HepG2 (cell line): ENCODE measurements around the gene ARID3C. TPM values are rescaled to one million over a fixed set of nuclear protein-coding genes. Genes with fewer than 3 reads are reported as not detected.

ENCODE experiments used
- ATAC-seq: fragments of 200-7000 bp; cut with Tn5 transposase; 3 replicates; pipeline ENCODE4 v1.9.1; 2020; ENCODE audit warnings: mild to moderate bottlenecking, moderate library complexity
- BruUV-seq: library from RNA; stranded (reverse); fragments of 400-500 nt; replicated peaks from 2 replicates; lab custom pipeline; 2021; lab: Mats Ljungman, UMichigan
- CTCF ChIA-PET: fragments of 300-600 bp; formaldehyde crosslinking; extraction: SDS; loops from one replicate; lab custom pipeline; 2021; ENCODE audit warnings: low total read pairs, inconsistent platforms, low intra/inter-chr PET ratio; lab: Yijun Ruan, JAX
- POLR2A ChIA-PET: fragments of 350-600 bp; sonication (Branson Sonifier 250); formaldehyde crosslinking; loops from one replicate; lab custom pipeline; 2020; ENCODE audit warnings: antibody characterized with exemption, inconsistent platforms; lab: Yijun Ruan, JAX
- DNase-seq: peaks from one replicate; pipeline ENCODE4 v3.0.0-alpha.2; 2015; ENCODE audit warnings: low spot score
- FAIRE-seq: peaks from 3 replicates; lab custom pipeline; 2011; peaks lifted over from hg19 to GRCh38; lab: Jason Lieb, UNC
- H2AFZ ChIP-seq: one replicate; pipeline ENCODE4 v1.6.1; 2011; ENCODE audit warnings: low read length, inconsistent platforms
- H3K27ac ChIP-seq: fragments of 300-600 bp; 3 replicates; pipeline ENCODE4 v1.8.0; 2011; ENCODE audit warnings: mixed run types, mild to moderate bottlenecking, mixed read lengths, low read length, inconsistent platforms; ENCODE audit not compliant: insufficient read depth; ENCODE audit errors: extremely low read length
- H3K27me3 ChIP-seq, 2 experiments: fragments of 200-600 bp in 1 of 2; 2 replicates in 1 of 2; 3 replicates in 1 of 2; pipeline versions ENCODE4 v1.6.0 to v1.8.0; 2011; ENCODE audit warnings: low read length in 2 of 2, mild to moderate bottlenecking in 2 of 2, moderate library complexity in 2 of 2, inconsistent platforms in 1 of 2; ENCODE audit not compliant: insufficient read depth in 2 of 2, control insufficient read depth in 1 of 2
- H3K36me3 ChIP-seq, 2 experiments: fragments of 200-600 bp in 1 of 2; replicated peaks in 1 of 2; 2 replicates in 1 of 2; 3 replicates in 1 of 2; pipeline versions ENCODE4 v1.5.1 to v1.8.0; 2011; ENCODE audit warnings: low read length in 2 of 2, inconsistent platforms in 1 of 2; ENCODE audit not compliant: insufficient read depth in 2 of 2, control insufficient read depth in 1 of 2
- H3K4me1 ChIP-seq: 2 replicates; pipeline ENCODE4 v1.5.1; 2012; ENCODE audit warnings: low read length, inconsistent platforms; ENCODE audit not compliant: insufficient read depth
- H3K4me2 ChIP-seq: 2 replicates; pipeline ENCODE4 v1.6.0; 2011; ENCODE audit warnings: low read depth, low read length, inconsistent platforms
- H3K4me3 ChIP-seq, 3 experiments: fragments of 200-600 bp in 1 of 3; sonication (generic), shearing (Covaris generic) in 1 of 3; replicated peaks in 1 of 3; 2 replicates each; pipeline ENCODE4 v1.5.1; 2011 to 2016; ENCODE audit warnings: low read length in 3 of 3, inconsistent platforms in 2 of 3, low read depth in 2 of 3, mild to moderate bottlenecking in 2 of 3, control low read depth in 1 of 3, mixed read lengths in 1 of 3; ENCODE audit not compliant: insufficient read depth in 1 of 3
- H3K79me2 ChIP-seq: one replicate; pipeline ENCODE4 v1.6.1; 2011; ENCODE audit warnings: low read length, inconsistent platforms; ENCODE audit not compliant: insufficient read depth
- H3K9ac ChIP-seq: 2 replicates; pipeline ENCODE4 v1.6.0; 2011; ENCODE audit warnings: mild to moderate bottlenecking, low read depth, low read length, inconsistent platforms; ENCODE audit not compliant: insufficient read depth
- H3K9me3 ChIP-seq: 2 replicates; pipeline ENCODE4 v1.5.1; 2012; ENCODE audit warnings: mild to moderate bottlenecking, low read length
- H4K20me1 ChIP-seq: 2 replicates; pipeline ENCODE4 v1.6.0; 2011; ENCODE audit warnings: inconsistent platforms, mild to moderate bottlenecking, low read length, moderate library complexity; ENCODE audit not compliant: insufficient read depth
- ARNT ChIP-seq: fragments of 450-650 bp; IDR thresholded peaks from 2 replicates; pipeline ENCODE4 v1.6.1; 2017
- MTA1 ChIP-seq: sonication (generic); formaldehyde crosslinking; IDR thresholded peaks from 2 replicates; pipeline ENCODE4 v1.4.0; 2020; ENCODE audit warnings: missing genetic modification reagents, mild to moderate bottlenecking, borderline replicate concordance
- PCBP2 ChIP-seq: fragments of 200-400 bp; formaldehyde crosslinking; optimal IDR thresholded peaks from 2 replicates; pipeline ENCODE3; 2018; ENCODE audit warnings: low read length, low read depth; ENCODE audit not compliant: poor library complexity, severe bottlenecking
- PRMT3 ChIP-seq: sonication (generic); formaldehyde crosslinking; IDR thresholded peaks from 2 replicates; pipeline ENCODE4 v1.8.1; 2022; ENCODE audit warnings: low read depth, mild to moderate bottlenecking, moderate library complexity, missing genetic modification reagents, borderline replicate concordance
- ZBTB10 ChIP-seq: sonication (generic); formaldehyde crosslinking; IDR thresholded peaks from 2 replicates; pipeline ENCODE4 v1.4.0; 2020; ENCODE audit warnings: missing genetic modification reagents, borderline replicate concordance
- ZFP91 ChIP-seq: sonication (generic); formaldehyde crosslinking; IDR thresholded peaks from 2 replicates; pipeline ENCODE4 v1.9.0; 2022; ENCODE audit warnings: missing genetic modification reagents, mild to moderate bottlenecking, borderline replicate concordance
- ZNF530 ChIP-seq: sonication (generic); formaldehyde crosslinking; IDR thresholded peaks from 2 replicates; pipeline ENCODE4 v1.5.0; 2020; ENCODE audit warnings: low read depth, mild to moderate bottlenecking, missing genetic modification reagents
- WGBS: methylation state at CpG from one replicate; pipeline ENCODE4 v1.1.6; 2017; ENCODE audit warnings: low lambda C conversion rate; 5-methylcytosine and 5-hydroxymethylcytosine counted together
- in situ Hi-C: cut with HindIII; loops from 2 replicates; pipeline ENCODE4 v1.10.0; 2017; ENCODE audit warnings: low pct_unique_long_range_greater_than_20kb; ENCODE audit not compliant: extremely low pct_ligation_motif_present
- intact Hi-C: fragments of 100-400 bp; cut with micrococcal nuclease; formaldehyde crosslinking; loops from one replicate; pipeline ENCODE4 v1.10.0; 2022; ENCODE audit not compliant: unreplicated experiment
- polyA plus RNA-seq, 8 experiments: library from polyadenylated mRNA; depleted of rRNA in 3 of 8; stranded (reverse) in 7 of 8; unstranded in 1 of 8; fragments of >200 nt; fragmentation: Illumina TruSeq in 4 of 8; extraction: Trizol in 4 of 8; gene quantifications; 2 replicates each; pipeline versions ENCODE4 v1.2.1 to v1.2.3, GENCODE V29; 2011 to 2016; ENCODE audit warnings: low read depth in 4 of 8, missing spikeins in 1 of 8, mixed read lengths in 1 of 8; ENCODE audit not compliant: insufficient read depth in 1 of 8
- total RNA-seq, 5 experiments: library from RNA; depleted of rRNA; stranded (reverse); fragments of >200 nt; fragmentation: Illumina TruSeq; extraction: Trizol; gene quantifications; 2 replicates each; pipeline ENCODE4 v1.2.3, GENCODE V29; 2016; ENCODE audit warnings: low read depth in 1 of 5

ARID3C gene
- total and polyA plus RNA-seq, 2 of the 13 experiments (the other 11 are each of a cell fraction or from before 2014, with no cell fraction given) = not detected

- Histone ChIP-seq H2AFZ (no peak within 1 kb of the TSS), H3K4me2 (0 out of 2 replicates have a peak within 1 kb of the TSS, but pooled peaks have one; percentile 32), H4K20me1 (peaks cover 4% of the 10 kb centered on the region; the same call in 1 of the 2 replicates), H3K4me3 (0 out of 6 replicates have a peak within 1 kb of the TSS, but pooled peaks of 1 of the 3 experiments have one; percentile 7), H3K36me3 (no peaks in the 10 kb centered on the region), H3K27ac (no peak within 1 kb of the TSS), H3K9me3 (no peaks in the 10 kb centered on the region), H3K79me2 (no peaks in the 10 kb centered on the region), H3K9ac (no peak within 1 kb of the TSS), H3K4me1 (peaks cover 28% of the 10 kb centered on the region; the same call in 1 of the 2 replicates), H3K27me3 (peaks cover 19 to 92% of the 10 kb centered on the region in 2 experiments)
- CTCF ChIA-PET = interaction anchor here (2.4 to 3.9 kb wide), 2 partner anchors 42 to 152 kb away, joined by 10 to 42 read pairs; no protein-coding TSS in a partner anchor
- ATAC-seq = no peak
- intact Hi-C loops = loop anchor here (2.0 to 5.0 kb wide), 2 partner anchors 88 to 153 kb away; no protein-coding TSS in a partner anchor
- BruUV-seq = no TSS peak
- WGBS = 33% methylated on average over 26 of the region's 104 CpGs
- no peak for DNase-seq
- in situ Hi-C loops = loop anchor here (5.0 kb wide), 1 partner anchor 38 kb away; no protein-coding TSS in a partner anchor
- no peak for TF ChIP-seq ARNT
- 0 out of 2 replicates have a peak, but pooled peaks have one; percentile 12 for TF ChIP-seq MTA1 (CRISPR knock-in tag)
- TF ChIP-seq ZNF530 (CRISPR knock-in tag) = no peak
- no peak for TF ChIP-seq ZBTB10
- TF ChIP-seq PCBP2 = no peak
- no peak for TF ChIP-seq ZFP91 (CRISPR knock-in tag)
- TF ChIP-seq PRMT3 (CRISPR knock-in tag) = no peak
- no peak for FAIRE-seq
- POLR2A ChIA-PET = no interaction called here
Measured at GRCh38 chr9:34589636-34590380, 39.1 kb downstream of the ARID3C start, which contains the start of gene CNTFR. TSS of gene CNTFR (minus strand) at chr9:34589724. CDS start at chr9:34568981, 20,743 bp downstream.
